A549 (cell line): Measurements from ENCODE around the gene CDH11.

Experiments
- ESRRA ChIP-seq: fragments of 150-350 bp; IDR thresholded peaks from 2 replicates; pipeline ENCODE4 v1.6.1; 2014; ENCODE audit warnings: mild to moderate bottlenecking, low read length, borderline replicate concordance
- POLR2A ChIP-seq: IDR thresholded peaks from 2 replicates; pipeline ENCODE4 v1.6.1; 2012; ENCODE audit warnings: mild to moderate bottlenecking, low read length
- RFX5 ChIP-seq: fragments of 450-650 bp; IDR thresholded peaks from 2 replicates; pipeline ENCODE4 v1.7.1; 2014; ENCODE audit warnings: antibody characterized with exemption, mild to moderate bottlenecking, moderate library complexity
- TF ChIP-seq, protein P1 (sequence below): fragments of >200 bp; sonication (Bioruptor Twin); formaldehyde crosslinking; IDR thresholded peaks from 3 replicates; pipeline ENCODE4 v1.5.1; 2016

DNA sequence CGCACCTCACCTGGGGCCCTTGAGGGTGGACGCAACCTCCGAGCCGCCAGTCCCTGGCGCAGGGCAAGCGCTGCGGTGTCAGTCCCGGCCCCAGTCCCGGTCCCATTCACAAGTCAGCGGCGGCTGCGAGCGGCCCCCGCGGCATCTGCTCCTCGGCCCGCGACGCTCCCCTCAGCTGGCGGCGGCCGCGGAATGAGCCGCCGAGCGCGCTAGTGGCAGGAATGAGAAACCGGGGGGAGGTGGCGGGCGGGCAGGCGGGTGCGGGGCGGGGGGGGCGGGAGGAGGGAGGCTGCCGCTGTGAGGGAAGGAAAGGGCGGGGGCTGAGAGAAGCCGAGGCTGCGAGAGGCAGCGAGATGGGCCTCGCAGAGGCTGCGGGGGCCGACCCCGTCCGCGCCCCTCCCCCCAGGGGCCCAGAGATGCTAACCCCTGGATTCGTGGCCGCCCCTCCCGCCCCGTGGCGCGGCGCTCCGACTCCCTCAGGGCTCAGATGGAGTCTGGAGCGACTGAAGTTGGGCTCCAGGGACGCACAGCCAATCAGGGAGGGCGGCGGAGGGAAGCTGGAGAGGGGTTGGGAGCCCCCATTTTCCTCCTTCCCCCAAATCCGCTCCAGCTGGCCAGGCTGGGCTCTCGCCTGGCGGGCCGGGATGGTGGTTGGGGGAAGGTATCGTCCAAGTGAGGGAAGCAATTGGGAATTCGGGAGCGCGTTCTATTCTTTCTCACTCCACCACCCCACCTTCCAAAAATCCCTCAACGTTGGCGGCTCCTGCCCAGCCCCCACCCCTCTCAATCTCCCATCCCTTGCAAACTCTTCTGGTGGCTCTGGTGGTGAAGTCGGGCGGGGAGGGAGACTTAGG lies at the start of gene CDH11:
- TF ChIP-seq, protein P1, sequence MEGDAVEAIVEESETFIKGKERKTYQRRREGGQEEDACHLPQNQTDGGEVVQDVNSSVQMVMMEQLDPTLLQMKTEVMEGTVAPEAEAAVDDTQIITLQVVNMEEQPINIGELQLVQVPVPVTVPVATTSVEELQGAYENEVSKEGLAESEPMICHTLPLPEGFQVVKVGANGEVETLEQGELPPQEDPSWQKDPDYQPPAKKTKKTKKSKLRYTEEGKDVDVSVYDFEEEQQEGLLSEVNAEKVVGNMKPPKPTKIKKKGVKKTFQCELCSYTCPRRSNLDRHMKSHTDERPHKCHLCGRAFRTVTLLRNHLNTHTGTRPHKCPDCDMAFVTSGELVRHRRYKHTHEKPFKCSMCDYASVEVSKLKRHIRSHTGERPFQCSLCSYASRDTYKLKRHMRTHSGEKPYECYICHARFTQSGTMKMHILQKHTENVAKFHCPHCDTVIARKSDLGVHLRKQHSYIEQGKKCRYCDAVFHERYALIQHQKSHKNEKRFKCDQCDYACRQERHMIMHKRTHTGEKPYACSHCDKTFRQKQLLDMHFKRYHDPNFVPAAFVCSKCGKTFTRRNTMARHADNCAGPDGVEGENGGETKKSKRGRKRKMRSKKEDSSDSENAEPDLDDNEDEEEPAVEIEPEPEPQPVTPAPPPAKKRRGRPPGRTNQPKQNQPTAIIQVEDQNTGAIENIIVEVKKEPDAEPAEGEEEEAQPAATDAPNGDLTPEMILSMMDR, result no peak
- no peak for TF ChIP-seq POLR2A
- TF ChIP-seq ESRRA, result no peak
- TF ChIP-seq RFX5, result no peak
